AG09319 (cell line): Measurements from ENCODE around the gene STARD3NL.

ENCODE experiments used
- DNase-seq: peaks from one replicate; pipeline ENCODE4 v3.0.0-alpha.2; 2010; ENCODE audit warnings: low read depth; ENCODE audit errors: extremely low read depth
- TF ChIP-seq, protein P1 (sequence below): IDR thresholded peaks from 2 replicates; pipeline ENCODE4 v1.5.1; 2011; ENCODE audit warnings: low read depth, mild to moderate bottlenecking, inconsistent platforms, low read length, moderate library complexity

Gene STARD3NL

GRCh38 chr7:38185395-38186307 is 7.6 kb downstream of the STARD3NL start:
- TF ChIP-seq, protein P1, sequence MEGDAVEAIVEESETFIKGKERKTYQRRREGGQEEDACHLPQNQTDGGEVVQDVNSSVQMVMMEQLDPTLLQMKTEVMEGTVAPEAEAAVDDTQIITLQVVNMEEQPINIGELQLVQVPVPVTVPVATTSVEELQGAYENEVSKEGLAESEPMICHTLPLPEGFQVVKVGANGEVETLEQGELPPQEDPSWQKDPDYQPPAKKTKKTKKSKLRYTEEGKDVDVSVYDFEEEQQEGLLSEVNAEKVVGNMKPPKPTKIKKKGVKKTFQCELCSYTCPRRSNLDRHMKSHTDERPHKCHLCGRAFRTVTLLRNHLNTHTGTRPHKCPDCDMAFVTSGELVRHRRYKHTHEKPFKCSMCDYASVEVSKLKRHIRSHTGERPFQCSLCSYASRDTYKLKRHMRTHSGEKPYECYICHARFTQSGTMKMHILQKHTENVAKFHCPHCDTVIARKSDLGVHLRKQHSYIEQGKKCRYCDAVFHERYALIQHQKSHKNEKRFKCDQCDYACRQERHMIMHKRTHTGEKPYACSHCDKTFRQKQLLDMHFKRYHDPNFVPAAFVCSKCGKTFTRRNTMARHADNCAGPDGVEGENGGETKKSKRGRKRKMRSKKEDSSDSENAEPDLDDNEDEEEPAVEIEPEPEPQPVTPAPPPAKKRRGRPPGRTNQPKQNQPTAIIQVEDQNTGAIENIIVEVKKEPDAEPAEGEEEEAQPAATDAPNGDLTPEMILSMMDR, result no peak
- DNase-seq, result no peak

DNA sequence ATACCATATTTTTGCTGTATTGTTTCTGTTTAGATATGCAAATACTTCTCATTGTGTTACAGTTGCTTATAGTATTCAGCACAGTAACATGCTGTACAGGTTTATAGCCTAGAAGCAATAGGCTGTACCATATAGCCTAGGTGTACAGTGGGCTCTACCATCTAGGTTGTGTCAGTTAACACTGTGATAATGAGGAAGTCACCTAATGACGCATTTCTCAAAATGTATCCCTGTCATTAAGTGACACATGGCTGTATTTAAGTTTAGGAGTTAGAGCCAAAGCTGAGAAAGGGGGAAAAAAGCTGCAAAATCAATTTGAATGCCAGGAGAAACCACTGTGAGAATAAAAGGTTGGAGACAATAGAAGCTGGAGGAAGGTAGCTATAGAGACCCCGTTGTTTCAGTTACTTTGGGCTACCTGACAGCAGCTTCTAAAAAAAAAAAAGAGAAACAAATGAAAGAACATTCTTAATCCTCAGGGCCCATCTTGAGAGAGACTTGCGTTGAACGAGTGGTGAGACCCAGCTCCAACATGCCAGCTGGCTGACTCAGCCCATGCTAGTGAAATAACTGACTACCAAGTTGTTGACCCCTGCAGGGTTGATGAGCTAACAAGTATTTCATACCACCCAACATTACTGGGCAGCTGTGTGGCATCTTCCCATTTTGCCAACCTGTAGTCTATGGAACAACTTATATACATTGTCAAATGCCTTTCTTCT is 8.7 kb downstream of the STARD3NL start:
- no peak for DNase-seq

DNA sequence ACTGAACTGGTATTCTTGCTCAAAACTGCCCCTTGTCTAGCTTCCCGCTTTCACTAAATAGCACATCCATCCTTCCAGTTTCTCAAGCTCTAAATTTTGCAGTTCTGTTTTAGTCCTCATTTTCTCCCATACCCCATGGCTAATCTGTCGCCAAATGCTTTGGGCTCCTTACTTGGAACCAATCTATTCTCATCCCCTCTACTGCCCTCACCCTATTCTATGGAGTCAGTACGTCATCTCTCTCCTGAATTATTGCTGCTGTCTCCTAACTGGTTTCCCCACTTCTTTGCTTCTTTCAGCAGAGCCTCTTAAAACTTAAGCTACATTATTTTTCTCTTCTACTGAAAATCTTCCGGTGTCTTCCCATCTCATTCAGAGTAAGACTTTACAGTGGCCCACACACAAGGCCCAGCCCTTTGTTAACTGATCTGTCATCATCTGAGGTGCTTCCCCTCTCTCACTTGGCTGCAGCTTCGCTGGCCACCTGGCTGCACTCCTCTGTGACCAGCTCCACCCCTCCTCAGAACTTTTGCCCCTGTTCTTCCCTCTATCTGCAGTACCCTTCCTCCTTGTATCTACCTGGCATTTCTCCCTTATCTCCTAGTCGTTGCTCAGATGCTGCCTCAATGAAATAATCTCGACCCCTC is 9.9 kb downstream of the STARD3NL start:
- no peak for DNase-seq
- TF ChIP-seq, protein P1, result no peak

More for the DNA sequence above, 8.7 kb downstream of the STARD3NL start:
- TF ChIP-seq, protein P1, result no peak

GRCh38 chr7:38189231-38189938 is 11.3 kb downstream of the STARD3NL start:
- no peak for DNase-seq
- TF ChIP-seq, protein P1, result no peak

GRCh38 chr7:38190011-38190410 is 12.0 kb downstream of the STARD3NL start:
- TF ChIP-seq, protein P1, result no peak
- DNase-seq, result no peak

DNA sequence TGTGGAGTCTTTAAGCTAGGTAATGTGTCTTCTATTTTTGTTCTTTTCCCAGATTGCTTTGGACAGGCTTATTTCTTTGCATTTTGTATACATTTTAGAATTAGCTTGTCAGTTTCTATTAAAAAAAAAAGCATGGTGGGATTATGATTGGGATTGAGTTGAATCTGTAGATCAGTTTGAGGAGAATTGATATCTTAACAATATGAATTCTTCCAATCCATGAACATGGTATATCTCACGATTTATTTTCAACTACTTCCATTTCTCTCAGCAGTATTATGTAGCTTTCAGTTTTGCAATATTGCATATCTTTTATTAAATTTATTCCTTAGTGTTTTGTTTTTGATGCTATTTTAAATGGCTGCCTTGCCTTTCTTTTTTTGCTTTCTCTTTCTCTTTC is 13.7 kb downstream of the STARD3NL start:
- no peak for DNase-seq
- TF ChIP-seq, protein P1, result no peak
